Common myeloid progenitor, CD34-positive (primary cell): ENCODE data around the gene ERLEC1.

Experiments used
- CTCF ChIA-PET: fragments of 350-600 bp; sonication (Branson Sonifier 250); formaldehyde crosslinking; loops from one replicate; lab custom pipeline; 2021; ENCODE audit warnings: antibody characterized with exemption; lab: Charles Lee
- POLR2A ChIA-PET: fragments of 350-600 bp; sonication (Branson Sonifier 250); formaldehyde crosslinking; loops from one replicate; lab custom pipeline; 2021; ENCODE audit warnings: antibody characterized with exemption; lab: Charles Lee
- DNase-seq, 3 donors: peaks; one replicate each; pipeline versions ENCODE4 v3.0.0 to v3.0.0-alpha.2; 2013
- H3K27ac ChIP-seq, 2 experiments: 1 replicate in 1 of 2; 2 replicates in 1 of 2; pipeline ENCODE4 v1.7.0; 2013; ENCODE audit warnings: inconsistent platforms in 2 of 2, low read length in 2 of 2, mild to moderate bottlenecking in 2 of 2, low read depth in 1 of 2, moderate library complexity in 1 of 2; ENCODE audit not compliant: severe bottlenecking in 2 of 2, insufficient read depth in 1 of 2, poor library complexity in 1 of 2
- H3K27me3 ChIP-seq, 5 experiments: replicated peaks in 2 of 5; 1 replicate in 3 of 5; 2 replicates in 2 of 5; pipeline versions ENCODE4 v1.6.1 to v1.7.0; 2013; ENCODE audit warnings: low read length in 4 of 5, mild to moderate bottlenecking in 2 of 5, moderate library complexity in 2 of 5, inconsistent platforms in 1 of 5; ENCODE audit not compliant: insufficient read depth in 5 of 5, control insufficient read depth in 4 of 5
- H3K36me3 ChIP-seq, 4 experiments: 1 replicate in 2 of 4; 2 replicates in 2 of 4; pipeline versions ENCODE4 v1.6.1 to v1.7.0; 2013; ENCODE audit warnings: low read length in 3 of 4, control low read depth in 1 of 4, mild to moderate bottlenecking in 1 of 4; ENCODE audit not compliant: control insufficient read depth in 4 of 4, insufficient read depth in 4 of 4
- H3K4me1 ChIP-seq, 4 experiments: 1 replicate in 3 of 4; 2 replicates in 1 of 4; pipeline versions ENCODE4 v1.6.1 to v1.7.1; 2013; ENCODE audit warnings: low read length in 3 of 4, mild to moderate bottlenecking in 3 of 4, control low read depth in 1 of 4, inconsistent platforms in 1 of 4, moderate library complexity in 1 of 4; ENCODE audit not compliant: control insufficient read depth in 4 of 4, insufficient read depth in 4 of 4; ENCODE audit errors: control extremely low read depth in 1 of 4
- H3K4me3 ChIP-seq, 7 experiments: 1 replicate in 4 of 7; 2 replicates in 3 of 7; pipeline versions ENCODE4 v1.5.1 to v1.7.0; 2013; ENCODE audit warnings: mild to moderate bottlenecking in 7 of 7, low read length in 6 of 7, moderate library complexity in 6 of 7, inconsistent platforms in 2 of 7, low read depth in 2 of 7, control low read depth in 1 of 7; ENCODE audit not compliant: insufficient read depth in 4 of 7, control insufficient read depth in 1 of 7; ENCODE audit errors: extremely low read depth in 1 of 7
- H3K9me3 ChIP-seq, 5 experiments: 1 replicate in 4 of 5; 2 replicates in 1 of 5; pipeline versions ENCODE4 v1.6.1 to v1.7.1; 2013; ENCODE audit warnings: low read length in 4 of 5, mild to moderate bottlenecking in 2 of 5, inconsistent platforms in 1 of 5, low read depth in 1 of 5, moderate library complexity in 1 of 5; ENCODE audit not compliant: control insufficient read depth in 4 of 5, insufficient read depth in 2 of 5; ENCODE audit errors: control extremely low read depth in 1 of 5
- WGBS: methylation state at CpG from one replicate; pipeline ENCODE4 v1.1.5; 2013; ENCODE audit not compliant: insufficient coverage; 5-methylcytosine and 5-hydroxymethylcytosine counted together

Gene ERLEC1

GRCh38 chr2:53767405-53768241, 19.2 kb upstream of the ERLEC1 start, which contains the start of gene CHAC2:
Gene CHAC2 (plus strand): TSS chr2:53767804. CDS start chr2:53767887, 83 bp downstream.
- ChIA-PET CTCF (interaction anchor here (1.2 to 2.5 kb wide), 8 partner anchors 9 to 30 kb away, joined by 3 to 14 read pairs (median 4); partner anchors contain the start of genes ASB3 and ERLEC1), POLR2A (interaction anchor here (0.9 to 2.7 kb wide), 4 partner anchors 9 to 19 kb away, joined by 3 to 22 read pairs (median 5); partner anchors contain the start of genes ASB3 and ERLEC1)
- peak within 1 kb of the TSS; percentile 77 to 90 for H3K27ac ChIP-seq
- under 1% methylated on average over 30 of the region's 46 CpGs for WGBS
- peaks cover 3 to 23% (median 14%) of the 10 kb centered on the region in 4 experiments for H3K4me1 ChIP-seq
- no peaks in the 10 kb centered on the region for H3K27me3 ChIP-seq
- H3K36me3 ChIP-seq, result peaks cover 6 to 16% (median 10%) of the 10 kb centered on the region in 4 experiments
- no peaks in the 10 kb centered on the region for H3K9me3 ChIP-seq
- DNase-seq, result peak; percentile 85 to 95 (median 94)
- peak within 1 kb of the TSS; percentile 79 to 95 (median 87) for H3K4me3 ChIP-seq

GRCh38 chr2:53768242-53768542, 18.7 kb upstream of the ERLEC1 start:
- peaks cover 3 to 23% (median 14%) of the 10 kb centered on the region in 4 experiments for H3K4me1 ChIP-seq
- H3K9me3 ChIP-seq, result no peaks in the 10 kb centered on the region
- H3K27me3 ChIP-seq, result no peaks in the 10 kb centered on the region
- under 1% methylated on average over 11 of the region's 12 CpGs for WGBS
- ChIA-PET POLR2A (interaction anchor here (1.1 to 2.7 kb wide), 3 partner anchors 8 to 19 kb away, joined by 3 to 22 read pairs (median 7); partner anchors contain the start of genes ASB3 and ERLEC1), CTCF (interaction anchor here (0.6 to 2.5 kb wide), 7 partner anchors 8 to 29 kb away, joined by 3 to 14 read pairs (median 4); partner anchors contain the start of genes ASB3 and ERLEC1)
- H3K27ac ChIP-seq, result peak overlapping the region; percentile 77 to 90
- no peak for DNase-seq
- peak overlapping the region; percentile 79 to 95 (median 87) for H3K4me3 ChIP-seq
- peaks cover 2 to 13% (median 4%) of the 10 kb centered on the region in 4 experiments for H3K36me3 ChIP-seq

- Histone ChIP-seq H3K4me1 (peaks cover 3 to 23% (median 14%) of the 10 kb centered on the region in 4 experiments), H3K4me3 (peak overlapping the region in 1 of 7 experiments; percentile 89), H3K27ac (no peak overlapping the region), H3K36me3 (peaks cover 0 to 13% (median 3%) of the 10 kb centered on the region in 4 experiments), H3K27me3 (no peaks in the 10 kb centered on the region), H3K9me3 (no peaks in the 10 kb centered on the region)
- DNase-seq, result no peak
- WGBS, result 96% methylated on average over 11 of the region's 15 CpGs
- CTCF ChIA-PET, result interaction anchor here (0.9 kb wide), 1 partner anchor 55 kb away, joined by 3 read pairs; no protein-coding TSS in a partner anchor
- POLR2A ChIA-PET, result interaction anchor here (2.9 kb wide), 1 partner anchor 17 kb away, joined by 14 read pairs; the partner anchor contains the start of genes ASB3 and ERLEC1
Observed at GRCh38 chr2:53769318-53769945, 17.4 kb upstream of the ERLEC1 start.

- ChIA-PET CTCF (interaction anchor here (0.8 kb wide), 1 partner anchor 15 kb away, joined by 4 read pairs; no protein-coding TSS in a partner anchor), POLR2A (interaction anchor here (2.9 kb wide), 1 partner anchor 16 kb away, joined by 14 read pairs; the partner anchor contains the start of genes ASB3 and ERLEC1)
- no CpG with 5 or more reads among the region's 4 CpGs for WGBS
- Histone ChIP-seq H3K27ac (no peak overlapping the region), H3K27me3 (no peaks in the 10 kb centered on the region), H3K36me3 (peaks cover 0 to 8% (median 2%) of the 10 kb centered on the region in 4 experiments), H3K4me3 (no peak overlapping the region), H3K9me3 (no peaks in the 10 kb centered on the region), H3K4me1 (peaks cover 3 to 23% (median 14%) of the 10 kb centered on the region in 4 experiments)
- peak; percentile 25 to 63 (median 43) for DNase-seq
Observed at GRCh38 chr2:53770264-53770663, 16.6 kb upstream of the ERLEC1 start.

GRCh38 chr2:53777134-53777533, 9.7 kb upstream of the ERLEC1 start:
- Histone ChIP-seq H3K27ac (no peak overlapping the region), H3K36me3 (peaks cover 8 to 20% (median 17%) of the 10 kb centered on the region in 4 experiments), H3K9me3 (no peaks in the 10 kb centered on the region), H3K27me3 (no peaks in the 10 kb centered on the region), H3K4me3 (no peak overlapping the region), H3K4me1 (peaks cover 0 to 2% (median 0%) of the 10 kb centered on the region in 4 experiments)
- ChIA-PET POLR2A (interaction anchor here (1.7 kb wide), 1 partner anchor 9 kb away, joined by 7 read pairs; the partner anchor contains the start of gene CHAC2), CTCF (interaction anchor here (0.8 to 1.5 kb wide), 4 partner anchors 8 to 62 kb away, joined by 3 to 6 read pairs (median 4); partner anchors contain the start of genes ASB3, CHAC2 and ERLEC1)
- WGBS, result 50% methylated on average over 1 of the region's 1 CpG
- no peak for DNase-seq

GRCh38 chr2:53778536-53779162, 8.2 kb upstream of the ERLEC1 start:
- POLR2A ChIA-PET, result interaction anchor here (0.6 to 1.5 kb wide), 2 partner anchors 11 to 80 kb away, joined by 3 read pairs; partner anchors contain the start of gene CHAC2
- Histone ChIP-seq H3K4me1 (peaks cover 0 to 4% (median 2%) of the 10 kb centered on the region in 4 experiments), H3K27ac (no peak overlapping the region), H3K4me3 (no peak overlapping the region), H3K27me3 (no peaks in the 10 kb centered on the region), H3K36me3 (peaks cover 8 to 21% (median 20%) of the 10 kb centered on the region in 4 experiments), H3K9me3 (no peaks in the 10 kb centered on the region)
- DNase-seq, result peak; percentile 19 to 75 (median 62)
- WGBS, result no CpG with 5 or more reads among the region's 5 CpGs
- CTCF ChIA-PET, result interaction anchor here (2.6 kb wide), 1 partner anchor 11 kb away, joined by 13 read pairs; the partner anchor contains the start of gene CHAC2
